Activated T-helper 17 cell treated with anti-CD3 and anti-CD28 coated beads, Interleukin-2, amount 50 U/mL, for 72 hours (primary cell): Measurements from ENCODE around the gene MPPED2. TPM values are rescaled to one million over a fixed set of nuclear protein-coding genes. Genes with fewer than 3 reads are reported as not detected.

ENCODE experiments used
- ATAC-seq: fragments of 150-1000 bp; cut with Tn5 transposase; replicated peaks from 2 replicates; pipeline ENCODE4 v1.10.0; 2021; ENCODE audit warnings: mild to moderate bottlenecking, moderate library complexity
- H3K27ac Mint-ChIP-seq: one replicate; pipeline ENCODE4 v1.8.0; 2022; ENCODE audit warnings: mixed read lengths
- H3K27me3 Mint-ChIP-seq: one replicate; pipeline ENCODE4 v1.8.0; 2022; ENCODE audit warnings: mixed read lengths
- H3K36me3 Mint-ChIP-seq: one replicate; pipeline ENCODE4 v1.8.0; 2022; ENCODE audit warnings: low read depth, mild to moderate bottlenecking, mixed read lengths
- H3K4me1 Mint-ChIP-seq: one replicate; pipeline ENCODE4 v1.8.0; 2022; ENCODE audit warnings: mixed read lengths
- H3K4me3 Mint-ChIP-seq: one replicate; pipeline ENCODE4 v1.8.0; 2022; ENCODE audit warnings: mild to moderate bottlenecking, mixed read lengths
- H3K9me3 Mint-ChIP-seq: one replicate; pipeline ENCODE4 v1.8.0; 2022; ENCODE audit warnings: mixed read lengths
- total RNA-seq, 2 donors: library from RNA; stranded (reverse); gene quantifications; one replicate each; pipeline ENCODE4 v1.2.3, GENCODE V29; 2022

MPPED2 gene
- total RNA-seq, 2 donors from 2014 or later, result not detected

- no peak overlapping the region for H3K4me3 Mint-ChIP-seq
- no peaks in the 10 kb centered on the region for H3K4me1 Mint-ChIP-seq
- no peaks in the 10 kb centered on the region for H3K36me3 Mint-ChIP-seq
- H3K27ac Mint-ChIP-seq, result no peak overlapping the region
- H3K27me3 Mint-ChIP-seq, result peaks cover 8% of the 10 kb centered on the region
- ATAC-seq, result no peak
- peaks cover 4% of the 10 kb centered on the region for H3K9me3 Mint-ChIP-seq
Measured at GRCh38 chr11:30471244-30471643, 114.9 kb downstream of the MPPED2 start.

DNA sequence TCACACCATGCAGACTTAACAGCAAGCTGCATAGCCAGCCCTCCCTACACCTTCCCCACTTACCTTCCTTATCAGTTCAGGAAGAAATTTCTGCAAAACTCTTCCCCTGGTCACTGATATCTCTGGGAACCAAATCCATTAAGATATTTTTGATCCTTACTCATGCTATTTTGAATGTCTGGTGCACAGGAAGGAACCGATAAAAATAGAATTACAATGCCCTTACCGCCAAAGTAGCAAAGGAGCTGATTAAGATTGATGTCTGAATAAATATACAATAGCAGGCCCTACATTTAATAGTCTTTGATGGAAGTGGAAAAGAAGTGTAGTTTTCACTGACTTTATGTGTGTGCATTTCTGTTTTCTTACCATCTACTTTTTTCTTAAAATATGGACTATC is 117.3 kb downstream of the MPPED2 start:
- no peak for ATAC-seq
- H3K4me3 Mint-ChIP-seq, result no peak overlapping the region
- H3K9me3 Mint-ChIP-seq, result peaks cover 4% of the 10 kb centered on the region

DNA sequence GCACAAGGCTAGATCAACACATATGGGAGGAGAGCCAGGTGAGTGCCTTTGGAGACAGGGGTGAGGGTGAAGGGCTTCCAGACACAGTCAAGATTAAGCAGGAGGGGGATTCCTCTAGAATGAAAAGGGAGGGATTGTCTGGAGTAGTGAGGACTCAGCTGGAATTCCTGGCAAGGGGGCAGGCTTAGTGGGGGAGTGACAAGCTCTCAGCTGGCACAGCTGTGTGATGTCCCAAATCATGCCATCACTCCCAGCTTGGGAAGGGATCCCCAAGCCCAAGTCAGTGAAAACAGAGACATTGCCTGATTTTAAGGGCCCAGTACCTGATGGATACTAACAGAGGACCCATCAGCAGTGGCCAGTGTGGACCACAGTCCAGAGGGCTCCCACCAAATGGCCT is 119.0 kb downstream of the MPPED2 start:
- Mint-ChIP-seq H3K27ac (no peak overlapping the region), H3K9me3 (peaks cover 4% of the 10 kb centered on the region), H3K4me3 (no peak overlapping the region), H3K4me1 (no peaks in the 10 kb centered on the region), H3K27me3 (peaks cover 11% of the 10 kb centered on the region), H3K36me3 (no peaks in the 10 kb centered on the region)
- no peak for ATAC-seq

More for the DNA sequence above, 117.3 kb downstream of the MPPED2 start:
- H3K36me3 Mint-ChIP-seq, result no peaks in the 10 kb centered on the region
- no peaks in the 10 kb centered on the region for H3K4me1 Mint-ChIP-seq
- H3K27me3 Mint-ChIP-seq, result peaks cover 8% of the 10 kb centered on the region
- no peak overlapping the region for H3K27ac Mint-ChIP-seq

DNA sequence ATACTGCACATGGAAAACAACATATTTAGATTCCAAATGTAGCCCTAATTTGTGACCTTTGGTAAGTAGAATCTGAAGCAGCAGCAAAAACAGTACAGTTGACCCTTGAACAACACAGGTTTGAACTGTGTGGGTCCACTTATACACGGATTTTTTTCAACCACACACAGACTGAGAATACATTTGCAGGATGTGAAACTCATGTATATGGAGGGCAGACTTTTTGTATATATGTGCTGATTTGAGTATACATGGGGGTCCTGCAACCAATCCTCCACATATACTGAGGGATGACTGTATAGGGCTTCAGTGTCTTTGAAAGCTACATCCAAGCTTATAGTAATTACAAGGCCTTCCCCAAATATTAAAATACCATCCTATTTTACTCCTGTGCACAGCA is 120.5 kb downstream of the MPPED2 start:
- Mint-ChIP-seq H3K36me3 (no peaks in the 10 kb centered on the region), H3K9me3 (no peaks in the 10 kb centered on the region), H3K27ac (no peak overlapping the region), H3K4me3 (no peak overlapping the region), H3K4me1 (no peaks in the 10 kb centered on the region), H3K27me3 (peaks cover 5% of the 10 kb centered on the region)
- no peak for ATAC-seq

DNA sequence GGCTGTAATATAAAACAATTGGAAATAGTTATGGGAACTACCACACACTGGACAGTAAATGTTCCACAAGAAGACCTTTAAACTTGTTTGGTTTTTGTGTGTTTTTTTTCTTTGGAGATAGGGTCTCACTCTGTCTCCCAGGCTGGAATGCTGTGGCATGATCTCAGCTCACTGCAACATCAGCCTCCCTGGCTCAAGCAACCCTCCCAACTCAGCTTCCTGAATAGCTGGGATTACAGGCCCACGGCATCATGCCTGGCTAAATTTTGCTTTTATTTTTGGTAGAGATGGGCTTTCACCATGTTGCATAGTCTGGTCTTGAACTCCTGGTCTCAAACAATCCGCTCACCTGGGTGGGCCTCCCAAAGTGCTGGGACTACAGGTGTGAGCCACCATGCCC is 121.0 kb downstream of the MPPED2 start:
- Mint-ChIP-seq H3K36me3 (no peaks in the 10 kb centered on the region), H3K4me3 (no peak overlapping the region), H3K4me1 (no peaks in the 10 kb centered on the region), H3K27ac (no peak overlapping the region), H3K27me3 (peaks cover 3% of the 10 kb centered on the region), H3K9me3 (no peaks in the 10 kb centered on the region)
- no peak for ATAC-seq

GRCh38 chr11:30463266-30463665 is 122.9 kb downstream of the MPPED2 start:
- no peak for ATAC-seq
- Mint-ChIP-seq H3K4me3 (no peak overlapping the region), H3K4me1 (no peaks in the 10 kb centered on the region), H3K27me3 (peaks cover 3% of the 10 kb centered on the region), H3K9me3 (no peaks in the 10 kb centered on the region), H3K27ac (no peak overlapping the region), H3K36me3 (no peaks in the 10 kb centered on the region)

DNA sequence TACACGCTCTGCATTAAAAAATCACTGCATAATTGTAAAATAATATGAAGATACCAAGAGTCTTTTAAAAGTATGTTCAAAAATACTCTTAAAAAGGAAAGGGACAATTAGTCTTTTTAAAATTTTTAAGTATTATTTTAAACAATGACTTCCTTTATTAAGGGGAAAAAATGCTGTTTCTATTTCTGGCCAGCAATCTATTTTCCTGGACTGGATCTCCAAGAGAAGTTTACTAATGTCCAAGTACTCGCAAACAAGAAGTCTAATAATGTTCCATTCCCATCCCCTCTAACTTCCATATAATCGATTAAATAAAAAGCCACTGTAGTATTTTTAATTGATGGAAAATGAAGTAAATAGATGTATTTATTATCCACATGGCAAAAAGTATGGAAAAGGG is 123.7 kb downstream of the MPPED2 start:
- no peak overlapping the region for H3K27ac Mint-ChIP-seq
- H3K27me3 Mint-ChIP-seq, result peaks cover 3% of the 10 kb centered on the region
- no peaks in the 10 kb centered on the region for H3K4me1 Mint-ChIP-seq
- H3K9me3 Mint-ChIP-seq, result no peaks in the 10 kb centered on the region
- no peaks in the 10 kb centered on the region for H3K36me3 Mint-ChIP-seq
- ATAC-seq, result no peak
- H3K4me3 Mint-ChIP-seq, result no peak overlapping the region

- H3K4me1 Mint-ChIP-seq, result no peaks in the 10 kb centered on the region
- no peak overlapping the region for H3K27ac Mint-ChIP-seq
- no peak for ATAC-seq
- H3K9me3 Mint-ChIP-seq, result no peaks in the 10 kb centered on the region
- no peak overlapping the region for H3K4me3 Mint-ChIP-seq
- no peaks in the 10 kb centered on the region for H3K36me3 Mint-ChIP-seq
- H3K27me3 Mint-ChIP-seq, result peaks cover 5% of the 10 kb centered on the region
Measured at GRCh38 chr11:30459821-30460220, 126.3 kb downstream of the MPPED2 start.

DNA sequence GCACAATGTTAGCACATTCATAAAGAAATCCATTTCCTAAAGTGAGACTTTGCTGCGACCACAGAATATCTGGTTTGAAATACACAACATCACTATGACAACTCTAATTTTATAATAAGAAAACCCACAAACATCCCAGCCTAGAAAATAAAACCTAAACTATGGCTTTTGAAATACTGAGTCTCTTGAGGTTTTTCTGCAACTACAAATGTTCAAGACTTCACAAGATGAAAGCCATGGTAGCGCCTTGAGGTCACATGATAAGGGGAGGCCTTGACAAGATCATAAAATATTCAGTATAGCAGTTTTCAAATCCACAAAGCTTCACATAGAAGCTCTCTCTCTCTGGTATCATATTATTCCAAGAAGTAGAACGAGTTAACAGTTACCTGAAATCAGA is 126.8 kb downstream of the MPPED2 start:
- Mint-ChIP-seq H3K27me3 (peaks cover 5% of the 10 kb centered on the region), H3K9me3 (no peaks in the 10 kb centered on the region), H3K36me3 (no peaks in the 10 kb centered on the region), H3K27ac (no peak overlapping the region), H3K4me3 (no peak overlapping the region), H3K4me1 (no peaks in the 10 kb centered on the region)
- no peak for ATAC-seq

- no peak for ATAC-seq
- Mint-ChIP-seq H3K9me3 (no peaks in the 10 kb centered on the region), H3K4me3 (no peak overlapping the region), H3K27me3 (peaks cover 5% of the 10 kb centered on the region), H3K36me3 (no peaks in the 10 kb centered on the region), H3K27ac (no peak overlapping the region), H3K4me1 (no peaks in the 10 kb centered on the region)
Measured at GRCh38 chr11:30458541-30458940, 127.6 kb downstream of the MPPED2 start.

- Mint-ChIP-seq H3K4me3 (no peak overlapping the region), H3K27me3 (peaks cover 3% of the 10 kb centered on the region), H3K9me3 (no peaks in the 10 kb centered on the region), H3K27ac (no peak overlapping the region), H3K4me1 (no peaks in the 10 kb centered on the region), H3K36me3 (no peaks in the 10 kb centered on the region)
- ATAC-seq, result no peak
Measured at GRCh38 chr11:30457087-30457486, 129.1 kb downstream of the MPPED2 start.

- H3K4me3 Mint-ChIP-seq, result no peak overlapping the region
- H3K9me3 Mint-ChIP-seq, result no peaks in the 10 kb centered on the region
- no peaks in the 10 kb centered on the region for H3K4me1 Mint-ChIP-seq
- ATAC-seq, result no peak
- peaks cover 3% of the 10 kb centered on the region for H3K27me3 Mint-ChIP-seq
- no peak overlapping the region for H3K27ac Mint-ChIP-seq
- no peaks in the 10 kb centered on the region for H3K36me3 Mint-ChIP-seq
Measured at GRCh38 chr11:30455025-30455424, 131.1 kb downstream of the MPPED2 start.

DNA sequence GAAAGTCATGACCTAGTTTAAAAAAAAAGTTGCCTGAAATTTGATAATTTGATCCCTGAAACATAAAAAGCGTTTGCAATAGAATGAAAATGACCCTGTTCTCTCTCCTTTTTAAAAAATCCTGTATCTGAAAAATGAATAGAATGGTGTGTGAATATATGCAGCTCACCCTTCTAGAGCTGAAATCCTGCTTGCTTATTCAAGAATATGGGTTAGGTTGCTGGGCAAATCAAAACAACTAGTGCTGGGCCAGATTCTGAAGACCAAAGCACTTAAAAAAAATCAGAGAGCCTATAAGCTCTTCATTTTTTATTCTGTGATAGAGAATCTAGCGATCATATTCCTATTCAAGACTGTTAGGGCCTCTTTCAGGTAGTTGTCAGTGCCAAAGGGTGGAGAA is 131.6 kb downstream of the MPPED2 start:
- ATAC-seq, result no peak
- no peaks in the 10 kb centered on the region for H3K36me3 Mint-ChIP-seq
- H3K27ac Mint-ChIP-seq, result no peak overlapping the region
- H3K4me1 Mint-ChIP-seq, result no peaks in the 10 kb centered on the region
- H3K27me3 Mint-ChIP-seq, result peaks cover 3% of the 10 kb centered on the region
- no peaks in the 10 kb centered on the region for H3K9me3 Mint-ChIP-seq
- H3K4me3 Mint-ChIP-seq, result no peak overlapping the region

DNA sequence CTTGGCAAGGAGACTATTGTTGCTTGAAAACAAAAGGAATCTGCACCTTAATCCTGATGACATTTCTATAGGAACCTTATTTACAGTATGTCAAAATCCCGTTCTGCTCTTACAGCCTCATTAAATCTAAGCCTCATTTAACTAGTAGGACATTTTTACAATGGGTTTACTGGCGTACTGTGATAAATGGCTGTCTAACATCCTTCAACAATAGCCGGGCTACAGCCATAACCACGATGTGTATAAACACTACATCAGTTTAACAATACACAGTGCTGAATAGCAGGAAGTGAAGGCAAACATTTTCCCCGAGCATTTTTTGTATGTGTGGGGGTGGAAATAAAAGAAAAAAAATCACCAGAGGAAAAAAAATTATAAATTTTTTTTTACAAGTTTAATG is 132.0 kb downstream of the MPPED2 start:
- H3K4me3 Mint-ChIP-seq, result no peak overlapping the region
- ATAC-seq, result no peak
- H3K36me3 Mint-ChIP-seq, result no peaks in the 10 kb centered on the region
- no peak overlapping the region for H3K27ac Mint-ChIP-seq
- H3K4me1 Mint-ChIP-seq, result no peaks in the 10 kb centered on the region
- H3K27me3 Mint-ChIP-seq, result peaks cover 3% of the 10 kb centered on the region
- H3K9me3 Mint-ChIP-seq, result no peaks in the 10 kb centered on the region

GRCh38 chr11:30453705-30454104 is 132.4 kb downstream of the MPPED2 start:
- H3K4me1 Mint-ChIP-seq, result no peaks in the 10 kb centered on the region
- ATAC-seq, result no peak
- H3K27ac Mint-ChIP-seq, result no peak overlapping the region
- no peak overlapping the region for H3K4me3 Mint-ChIP-seq
- no peaks in the 10 kb centered on the region for H3K9me3 Mint-ChIP-seq
- no peaks in the 10 kb centered on the region for H3K36me3 Mint-ChIP-seq
- H3K27me3 Mint-ChIP-seq, result peaks cover 3% of the 10 kb centered on the region

DNA sequence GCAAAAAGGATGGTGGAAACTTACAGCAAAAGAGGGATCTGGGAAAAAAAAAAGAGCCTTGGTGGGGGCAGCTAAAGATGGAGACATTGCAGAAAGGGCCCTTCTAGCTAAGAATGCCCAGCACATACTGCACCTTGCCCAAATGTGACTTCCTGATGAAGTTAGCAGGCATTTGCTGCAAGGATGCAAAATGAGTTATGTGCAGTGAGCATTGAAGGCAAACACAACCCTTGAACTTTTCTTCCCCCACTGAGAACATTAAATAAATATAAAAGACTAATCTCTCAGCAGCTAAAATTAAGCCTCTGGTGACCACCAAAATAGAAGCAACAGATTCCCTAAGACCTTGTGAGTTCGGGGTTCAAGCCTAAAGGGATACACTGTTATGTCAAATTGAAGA is 133.3 kb downstream of the MPPED2 start:
- H3K27me3 Mint-ChIP-seq, result peaks cover 3% of the 10 kb centered on the region
- H3K4me1 Mint-ChIP-seq, result no peaks in the 10 kb centered on the region
- no peak for ATAC-seq
- H3K36me3 Mint-ChIP-seq, result no peaks in the 10 kb centered on the region
- H3K4me3 Mint-ChIP-seq, result no peak overlapping the region
- no peaks in the 10 kb centered on the region for H3K9me3 Mint-ChIP-seq
- H3K27ac Mint-ChIP-seq, result no peak overlapping the region
